Activated T-cell treated with anti-CD3 and anti-CD28 coated beads, Interleukin-2, amount 50 U/mL, for 72 hours (primary cell): ENCODE measurements around the gene KLF13. TPM values are rescaled to one million over a fixed set of nuclear protein-coding genes. Genes with fewer than 3 reads are reported as not detected.

Experiments used
- ATAC-seq, 2 donors: fragments of 150-1000 bp; cut with Tn5 transposase; replicated peaks in 1 of 2; 2 replicates each; pipeline ENCODE4 v1.10.0; 2021; ENCODE audit warnings: moderate library complexity in 2 of 2, mild to moderate bottlenecking in 1 of 2
- DNase-seq, 2 donors: peaks; one replicate each; pipeline ENCODE4 v3.0.0; 2021 to 2022; ENCODE audit warnings: mixed read lengths in 1 of 2
- H3K27ac Mint-ChIP-seq: one replicate; pipeline ENCODE4 v1.8.0; 2022; ENCODE audit warnings: mild to moderate bottlenecking, moderate library complexity, mixed read lengths
- H3K27me3 Mint-ChIP-seq: one replicate; pipeline ENCODE4 v1.8.0; 2022; ENCODE audit warnings: low read depth, mixed read lengths
- H3K36me3 Mint-ChIP-seq, 2 donors: one replicate each; pipeline ENCODE4 v1.8.0; 2022; ENCODE audit warnings: mixed read lengths in 2 of 2, mild to moderate bottlenecking in 1 of 2; ENCODE audit not compliant: insufficient read depth in 2 of 2
- H3K4me1 Mint-ChIP-seq: one replicate; pipeline ENCODE4 v1.8.0; 2022; ENCODE audit warnings: low read depth, mixed read lengths
- H3K4me3 Mint-ChIP-seq, 2 donors: one replicate each; pipeline ENCODE4 v1.8.0; 2022; ENCODE audit warnings: mild to moderate bottlenecking in 2 of 2, mixed read lengths in 2 of 2, moderate library complexity in 2 of 2
- H3K9me3 Mint-ChIP-seq, 2 donors: one replicate each; pipeline ENCODE4 v1.8.0; 2022; ENCODE audit warnings: mixed read lengths in 2 of 2
- total RNA-seq, 2 donors: library from RNA; stranded (reverse); gene quantifications; one replicate each; pipeline ENCODE4 v1.2.3, GENCODE V29; 2022

The KLF13 gene
- total RNA-seq, 2 donors from 2014 or later, result 260 to 273 TPM

- Mint-ChIP-seq H3K4me3 (peak overlapping the region; percentile 97 to 100), H3K36me3 (peaks cover 5 to 11% of the 10 kb centered on the region in 2 donors), H3K4me1 (peaks cover 90% of the 10 kb centered on the region), H3K27ac (peak overlapping the region; percentile 85), H3K27me3 (no peaks in the 10 kb centered on the region), H3K9me3 (no peaks in the 10 kb centered on the region)
- ATAC-seq (no peak), DNase-seq (no peak)
Measured at GRCh38 chr15:31342381-31342780, 15.7 kb downstream of the KLF13 start.

GRCh38 chr15:31342781-31343626 lies 16.4 kb downstream of the KLF13 start:
- Mint-ChIP-seq H3K27ac (peak overlapping the region; percentile 87), H3K9me3 (no peaks in the 10 kb centered on the region), H3K36me3 (peaks cover 8 to 16% of the 10 kb centered on the region in 2 donors), H3K27me3 (no peaks in the 10 kb centered on the region), H3K4me1 (peaks cover 90% of the 10 kb centered on the region), H3K4me3 (peak overlapping the region; percentile 97 to 100)
- ATAC-seq (no peak), DNase-seq (no peak)

- Mint-ChIP-seq H3K4me3 (peak overlapping the region; percentile 97 to 100), H3K36me3 (peaks cover 10 to 22% of the 10 kb centered on the region in 2 donors), H3K4me1 (peaks cover 90% of the 10 kb centered on the region), H3K27me3 (no peaks in the 10 kb centered on the region), H3K9me3 (no peaks in the 10 kb centered on the region), H3K27ac (peak overlapping the region; percentile 87)
- DNase-seq (no peak), ATAC-seq (no peak)
Measured at GRCh38 chr15:31343831-31344230, 17.2 kb downstream of the KLF13 start.

GRCh38 chr15:31344266-31344665 lies 17.6 kb downstream of the KLF13 start:
- peaks cover 90% of the 10 kb centered on the region for H3K4me1 Mint-ChIP-seq
- no peaks in the 10 kb centered on the region for H3K9me3 Mint-ChIP-seq
- no peaks in the 10 kb centered on the region for H3K27me3 Mint-ChIP-seq
- DNase-seq (no peak), ATAC-seq (no peak)
- peaks cover 10 to 23% of the 10 kb centered on the region in 2 donors for H3K36me3 Mint-ChIP-seq
- peak overlapping the region; percentile 97 to 100 for H3K4me3 Mint-ChIP-seq
- peak overlapping the region; percentile 100 for H3K27ac Mint-ChIP-seq

GRCh38 chr15:31344823-31345605 lies 18.4 kb downstream of the KLF13 start:
- DNase-seq (peak in 1 of 2 donors; percentile 74), ATAC-seq (peak; percentile 38 to 53)
- Mint-ChIP-seq H3K9me3 (no peaks in the 10 kb centered on the region), H3K36me3 (peaks cover 10 to 30% of the 10 kb centered on the region in 2 donors), H3K4me3 (peak overlapping the region; percentile 97 to 100), H3K4me1 (peaks cover 90% of the 10 kb centered on the region), H3K27me3 (no peaks in the 10 kb centered on the region), H3K27ac (peak overlapping the region; percentile 100)

GRCh38 chr15:31345606-31346366 lies 19.2 kb downstream of the KLF13 start:
- Mint-ChIP-seq H3K4me1 (peaks cover 90% of the 10 kb centered on the region), H3K36me3 (peaks cover 10 to 32% of the 10 kb centered on the region in 2 donors), H3K9me3 (no peaks in the 10 kb centered on the region), H3K4me3 (peak overlapping the region; percentile 97 to 100), H3K27me3 (no peaks in the 10 kb centered on the region), H3K27ac (peak overlapping the region; percentile 100)
- ATAC-seq (peak; percentile 35 to 38), DNase-seq (peak; percentile 47 to 57)

- Mint-ChIP-seq H3K9me3 (no peaks in the 10 kb centered on the region), H3K27ac (peak overlapping the region; percentile 100), H3K36me3 (peaks cover 12 to 38% of the 10 kb centered on the region in 2 donors), H3K4me1 (peaks cover 90% of the 10 kb centered on the region), H3K27me3 (no peaks in the 10 kb centered on the region), H3K4me3 (peak overlapping the region; percentile 97 to 100)
- ATAC-seq, result peak; percentile 15 to 19
- DNase-seq, result peak in 1 of 2 donors; percentile 57
Measured at GRCh38 chr15:31346367-31347066, 19.9 kb downstream of the KLF13 start.

- H3K27ac Mint-ChIP-seq, result peak overlapping the region; percentile 100
- peaks cover 12 to 38% of the 10 kb centered on the region in 2 donors for H3K36me3 Mint-ChIP-seq
- peaks cover 90% of the 10 kb centered on the region for H3K4me1 Mint-ChIP-seq
- no peaks in the 10 kb centered on the region for H3K27me3 Mint-ChIP-seq
- peak; percentile 81 to 82 for ATAC-seq
- peak overlapping the region; percentile 97 to 100 for H3K4me3 Mint-ChIP-seq
- no peaks in the 10 kb centered on the region for H3K9me3 Mint-ChIP-seq
- DNase-seq, result peak; percentile 87 to 89
Measured at GRCh38 chr15:31347067-31347975, 20.7 kb downstream of the KLF13 start.

GRCh38 chr15:31347981-31348803 lies 21.6 kb downstream of the KLF13 start:
- Mint-ChIP-seq H3K4me1 (peaks cover 90% of the 10 kb centered on the region), H3K9me3 (no peaks in the 10 kb centered on the region), H3K27ac (peak overlapping the region; percentile 67), H3K4me3 (peak overlapping the region; percentile 97 to 100), H3K36me3 (peaks cover 12 to 38% of the 10 kb centered on the region in 2 donors), H3K27me3 (no peaks in the 10 kb centered on the region)
- DNase-seq (no peak), ATAC-seq (no peak)

- Mint-ChIP-seq H3K4me3 (peak overlapping the region; percentile 97 to 100), H3K27ac (peak overlapping the region; percentile 85), H3K36me3 (peaks cover 14 to 41% of the 10 kb centered on the region in 2 donors), H3K27me3 (no peaks in the 10 kb centered on the region), H3K9me3 (no peaks in the 10 kb centered on the region), H3K4me1 (peaks cover 88% of the 10 kb centered on the region)
- ATAC-seq, result no peak
- no peak for DNase-seq
Measured at GRCh38 chr15:31349233-31350141, 22.9 kb downstream of the KLF13 start.
